Stimulated activated CD8-positive, alpha-beta memory T cell treated with anti-CD3 and anti-CD28 coated beads, Interleukin-12 subunit alpha, Interleukin-12 subunit beta, amount 100 ng/mL, for 24 hours (primary cell): Measurements from ENCODE around the gene SPG11.

Source experiments
- DNase-seq: peaks from one replicate; pipeline ENCODE4 v3.0.0-alpha.2; 2020; ENCODE audit errors: extremely low read depth

The SPG11 gene

DNA sequence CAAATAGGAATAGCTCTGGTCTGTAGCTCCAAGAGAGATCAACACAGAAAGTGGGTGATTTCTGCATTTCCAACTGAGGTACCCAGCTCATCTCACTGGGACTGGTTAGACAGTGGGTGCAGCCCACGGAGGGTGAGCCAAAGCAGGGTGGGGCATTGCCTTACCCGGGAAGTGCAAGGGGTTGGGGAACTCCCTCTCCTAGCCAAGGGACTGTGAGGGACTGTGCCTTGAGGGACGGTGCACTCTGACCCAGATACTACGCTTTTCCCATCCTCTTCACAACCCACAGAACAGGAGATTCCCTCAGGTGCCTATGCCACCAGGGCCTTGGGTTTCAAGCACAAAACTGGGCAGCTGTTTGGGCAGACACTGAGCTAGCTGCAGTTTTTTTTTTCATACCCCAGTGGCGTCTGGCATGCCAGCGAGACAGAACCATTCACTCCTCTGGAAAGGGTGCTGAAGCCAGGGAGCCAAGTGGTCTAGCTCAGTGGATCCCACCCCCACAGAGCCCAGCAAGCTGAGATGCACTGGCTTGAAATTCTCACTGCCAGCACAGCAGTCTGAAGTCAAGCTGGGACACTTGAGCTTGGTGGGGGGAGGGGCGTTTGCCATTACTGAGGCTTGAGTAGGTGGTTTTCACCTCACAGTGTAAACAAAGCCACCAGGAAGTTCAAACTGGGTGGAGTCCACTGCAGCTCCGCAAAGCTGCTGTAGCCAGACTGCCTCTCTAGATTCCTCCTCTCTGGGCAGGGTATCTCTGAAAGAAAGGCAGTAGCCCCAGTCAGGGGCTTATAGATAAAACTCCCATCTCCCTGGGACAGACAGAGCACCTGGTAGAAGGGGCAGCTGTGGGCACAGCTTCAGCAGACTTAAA lies 19.6 kb upstream of the SPG11 start:
- peak; percentile 51 for DNase-seq

DNA sequence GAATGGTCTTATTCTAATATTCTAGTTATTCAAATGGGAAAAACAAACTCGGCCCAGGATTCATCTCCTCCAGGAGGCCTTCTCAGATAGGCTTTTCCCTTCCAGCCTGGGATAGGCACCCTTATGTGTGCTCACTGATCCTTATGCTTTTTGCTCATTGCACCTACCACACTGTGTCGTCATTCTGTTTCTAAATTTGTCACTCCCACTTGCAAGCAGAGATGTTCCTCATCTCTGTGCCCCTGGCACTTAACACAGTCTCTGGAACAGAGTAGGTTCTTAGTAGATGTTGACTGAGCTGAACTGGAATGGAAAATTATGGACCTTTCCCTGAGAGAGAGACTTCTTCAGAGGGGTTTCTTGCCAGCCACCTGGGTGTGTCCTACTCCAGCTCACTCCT lies 18.7 kb upstream of the SPG11 start:
- DNase-seq: no peak

DNA sequence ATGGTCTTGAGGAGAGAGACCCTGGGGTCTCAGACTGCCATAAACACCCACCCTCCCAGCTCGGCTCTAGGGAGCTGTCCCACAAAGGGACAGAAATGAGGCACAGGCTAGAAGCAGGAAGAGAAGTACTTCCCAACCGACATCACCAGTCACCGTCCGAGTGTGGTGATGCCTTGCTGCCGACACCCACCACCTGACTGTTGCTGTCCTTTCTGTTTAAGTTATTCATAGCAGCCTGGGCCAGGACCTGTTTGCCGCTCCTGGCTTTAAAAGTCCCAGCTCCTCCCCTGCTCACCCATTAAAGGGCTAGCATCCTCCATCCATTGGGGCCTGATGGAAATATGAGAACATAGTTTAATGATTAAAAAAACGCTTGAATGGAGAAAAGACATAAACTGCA lies 13.2 kb upstream of the SPG11 start:
- DNase-seq: no peak

DNA sequence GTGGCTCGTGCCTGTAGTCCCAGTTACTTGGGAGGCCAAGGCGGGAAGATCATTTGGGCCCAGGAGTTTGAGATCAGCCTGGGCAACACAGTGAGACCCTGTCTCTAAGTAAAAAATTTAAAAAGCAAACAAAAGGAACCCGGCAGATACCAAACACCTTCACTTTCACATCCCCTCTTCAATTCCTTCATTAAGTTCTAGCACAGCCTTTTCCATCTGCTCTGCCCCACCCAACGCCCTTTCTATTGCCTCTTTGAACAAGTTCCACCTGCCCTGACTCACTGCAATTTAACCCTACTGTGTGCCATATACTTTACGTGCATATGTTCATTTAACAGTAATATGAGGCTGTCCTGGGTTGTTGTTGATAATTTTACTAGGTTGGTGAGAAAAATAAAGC lies 12.4 kb upstream of the SPG11 start:
- DNase-seq: no peak

- no peak for DNase-seq
Observed at GRCh38 chr15:44673639-44674038, 10.2 kb upstream of the SPG11 start.

DNA sequence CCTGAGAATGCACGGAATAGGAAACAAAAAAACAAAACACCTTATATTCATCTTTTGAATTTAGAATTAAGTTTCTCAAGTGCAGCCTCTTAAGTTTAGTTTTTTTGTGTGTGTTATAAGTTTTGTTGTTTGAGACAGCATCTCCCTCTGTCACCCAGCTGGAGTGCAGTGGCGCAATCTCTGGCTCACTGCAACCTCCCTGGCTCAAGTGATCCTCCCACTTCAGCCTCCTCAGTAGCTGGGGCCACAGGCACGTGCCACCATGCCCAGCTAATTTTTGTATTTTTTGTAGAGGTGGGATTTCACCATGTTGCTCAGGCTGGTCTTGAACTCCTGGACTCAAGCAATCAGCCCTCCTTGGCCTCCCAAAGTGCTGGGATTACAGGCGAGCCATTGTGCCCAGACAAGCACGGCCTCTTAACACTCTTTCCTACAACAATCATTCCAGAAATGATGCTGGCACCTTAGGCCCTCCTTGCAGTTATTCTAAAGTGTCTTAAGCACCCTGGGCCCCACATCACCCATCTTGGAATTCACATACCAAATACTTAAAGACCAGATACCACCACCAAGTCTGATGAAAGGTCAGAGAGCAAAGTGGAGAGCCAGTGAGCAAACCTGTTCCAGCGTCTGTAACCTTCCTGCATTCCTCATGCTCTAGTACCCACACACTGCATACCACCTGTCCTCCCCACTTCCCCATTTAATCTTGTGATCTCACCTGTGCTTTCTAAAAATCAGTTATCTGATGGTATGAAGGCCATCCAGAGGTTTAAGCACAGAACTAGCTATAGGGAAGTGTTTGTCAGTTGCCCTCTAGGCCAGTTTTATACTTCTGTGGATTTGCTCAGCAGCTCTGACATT lies 6.9 kb upstream of the SPG11 start:
- DNase-seq: no peak

- DNase-seq: no peak
Observed at GRCh38 chr15:44668921-44669320, 5.5 kb upstream of the SPG11 start.

GRCh38 chr15:44667039-44667360 lies 3.5 kb upstream of the SPG11 start:
- no peak for DNase-seq

GRCh38 chr15:44666210-44667038 lies 3.0 kb upstream of the SPG11 start:
- DNase-seq: no peak

- DNase-seq: peak; percentile 62
Observed at GRCh38 chr15:44662478-44663409, 718 bp downstream of the SPG11 start.

- DNase-seq: no peak
Observed at GRCh38 chr15:44661576-44661975, 1.9 kb downstream of the SPG11 start.

- DNase-seq: no peak
Observed at GRCh38 chr15:44659056-44659455, 4.4 kb downstream of the SPG11 start.

DNA sequence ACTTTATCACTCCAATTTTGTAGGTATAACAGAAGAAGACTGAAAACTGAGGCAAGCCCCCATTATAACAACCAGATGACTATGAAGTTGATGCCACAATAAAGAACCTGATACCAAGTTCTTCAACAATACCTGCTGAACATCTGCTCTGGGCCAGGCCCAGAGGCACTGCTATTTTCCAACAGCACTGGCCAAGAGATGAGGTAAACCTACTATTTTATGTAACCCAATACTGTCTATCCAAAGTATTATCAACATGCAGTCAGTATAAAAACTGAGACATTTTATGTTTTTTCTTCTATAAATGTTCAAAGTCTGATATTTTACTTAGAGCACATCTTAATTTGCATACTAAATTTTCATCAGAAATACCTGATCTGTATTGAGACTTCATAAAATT lies 6.1 kb downstream of the SPG11 start:
- no peak for DNase-seq

DNA sequence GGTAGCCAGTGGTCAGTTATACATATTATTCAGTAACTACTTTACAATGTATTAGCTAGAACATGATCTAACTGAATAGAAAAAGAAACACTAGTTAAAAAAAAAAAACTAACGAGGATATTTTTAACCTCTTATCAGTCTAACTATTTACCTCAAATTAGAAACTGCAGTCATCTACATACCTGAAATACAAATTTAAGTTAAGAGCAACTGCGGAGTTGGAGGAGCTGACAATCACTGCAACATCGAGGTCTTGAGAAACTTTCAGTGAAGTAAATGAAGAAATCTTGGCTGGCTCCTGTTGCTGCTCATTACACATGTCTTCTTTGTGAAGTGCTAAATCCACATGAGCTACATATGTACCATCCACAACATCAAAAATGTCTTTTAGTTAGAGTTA lies 6.5 kb downstream of the SPG11 start:
- no peak for DNase-seq

GRCh38 chr15:44656298-44656697 lies 7.2 kb downstream of the SPG11 start:
- no peak for DNase-seq

GRCh38 chr15:44654858-44655257 lies 8.6 kb downstream of the SPG11 start:
- no peak for DNase-seq

GRCh38 chr15:44647637-44648036 lies 15.8 kb downstream of the SPG11 start:
- no peak for DNase-seq

DNA sequence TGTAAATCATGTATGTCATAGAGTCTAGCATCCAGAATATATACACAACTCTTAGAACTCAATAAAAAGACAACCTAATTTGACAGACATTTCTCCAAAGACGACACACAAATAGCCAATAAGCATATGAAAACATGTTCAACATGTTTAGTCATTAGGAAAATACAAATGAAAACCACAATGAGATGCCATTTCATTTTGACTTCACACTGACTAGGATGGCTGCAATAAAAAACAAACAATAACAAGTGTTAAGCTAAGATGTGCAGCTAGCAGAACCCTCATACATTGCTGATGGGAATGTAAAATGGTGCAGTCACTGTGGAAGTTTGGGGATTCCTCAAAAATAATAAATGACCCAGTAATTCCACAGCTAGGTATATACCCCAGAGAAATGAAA lies 16.4 kb downstream of the SPG11 start:
- DNase-seq: no peak

DNA sequence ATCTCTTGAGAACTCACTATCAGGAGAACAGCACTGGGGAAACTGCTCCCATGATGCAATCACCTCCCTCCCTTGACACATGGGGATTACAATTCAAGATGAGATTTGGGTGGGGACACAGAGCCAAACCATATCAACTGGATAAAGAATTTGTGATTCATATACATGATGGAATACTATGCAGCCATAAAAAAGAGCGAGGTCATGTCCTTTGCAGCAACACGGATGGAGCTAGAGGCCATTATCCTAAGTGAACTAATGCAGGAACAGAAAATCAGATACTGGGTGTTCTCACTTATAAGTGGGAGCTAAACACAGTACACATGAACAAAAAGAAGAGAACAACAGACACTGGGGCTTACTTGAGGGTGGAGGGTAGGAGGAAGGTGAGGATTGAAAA lies 17.0 kb downstream of the SPG11 start:
- DNase-seq: no peak

DNA sequence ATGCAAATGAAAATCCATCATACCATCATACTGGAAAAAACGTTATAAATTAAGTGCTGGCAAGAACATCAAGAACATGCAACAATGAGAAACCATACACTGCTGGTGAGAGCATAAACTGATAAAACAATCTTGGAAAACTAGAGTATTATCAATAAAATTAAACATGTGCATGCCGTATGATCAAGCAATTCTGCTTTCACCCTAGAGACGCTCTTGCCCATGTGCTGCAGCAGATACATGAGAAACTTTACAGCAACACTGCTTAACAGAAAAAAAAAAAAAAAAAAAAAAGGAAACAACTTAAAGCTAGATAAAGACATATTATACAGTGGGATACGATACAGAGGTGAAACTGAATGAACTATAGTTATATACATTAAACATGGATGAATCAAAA lies 21.8 kb downstream of the SPG11 start:
- DNase-seq: no peak

DNA sequence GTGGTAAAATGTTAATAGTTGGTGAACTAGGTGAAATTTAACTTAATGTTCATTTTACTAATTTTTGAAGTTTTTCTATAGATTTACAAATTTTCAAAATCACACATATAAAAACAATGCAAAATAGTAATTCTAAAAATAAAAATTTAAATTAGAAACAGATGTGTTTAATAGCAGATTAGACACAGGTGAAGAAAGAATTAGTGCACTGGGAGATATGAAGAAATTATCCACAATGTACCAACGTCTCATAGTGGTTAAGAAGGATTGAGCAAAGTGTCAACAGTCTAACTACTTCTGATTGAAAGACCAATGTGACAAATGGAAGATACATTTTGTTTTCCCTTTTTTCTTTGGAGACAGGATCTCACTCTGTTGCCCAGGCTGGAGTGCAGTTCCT lies 26.5 kb downstream of the SPG11 start:
- no peak for DNase-seq
